EH (cell line): ENCODE data around the gene KRTAP10-2.
"Not testable (repeated sequence)": the region's sequence is repeated elsewhere in the genome, so short reads cannot be mapped to it uniquely, and the experiment has no call there.

ENCODE experiments used
- DNase-seq: peaks from one replicate; pipeline ENCODE4 v3.0.0-alpha.2; 2015; ENCODE audit warnings: low read depth

Gene KRTAP10-2

GRCh38 chr21:44567481-44568171 is 16.3 kb upstream of the KRTAP10-2 start:
- DNase-seq = no peak

GRCh38 chr21:44566403-44566802 is 15.1 kb upstream of the KRTAP10-2 start:
- DNase-seq = no peak

DNA sequence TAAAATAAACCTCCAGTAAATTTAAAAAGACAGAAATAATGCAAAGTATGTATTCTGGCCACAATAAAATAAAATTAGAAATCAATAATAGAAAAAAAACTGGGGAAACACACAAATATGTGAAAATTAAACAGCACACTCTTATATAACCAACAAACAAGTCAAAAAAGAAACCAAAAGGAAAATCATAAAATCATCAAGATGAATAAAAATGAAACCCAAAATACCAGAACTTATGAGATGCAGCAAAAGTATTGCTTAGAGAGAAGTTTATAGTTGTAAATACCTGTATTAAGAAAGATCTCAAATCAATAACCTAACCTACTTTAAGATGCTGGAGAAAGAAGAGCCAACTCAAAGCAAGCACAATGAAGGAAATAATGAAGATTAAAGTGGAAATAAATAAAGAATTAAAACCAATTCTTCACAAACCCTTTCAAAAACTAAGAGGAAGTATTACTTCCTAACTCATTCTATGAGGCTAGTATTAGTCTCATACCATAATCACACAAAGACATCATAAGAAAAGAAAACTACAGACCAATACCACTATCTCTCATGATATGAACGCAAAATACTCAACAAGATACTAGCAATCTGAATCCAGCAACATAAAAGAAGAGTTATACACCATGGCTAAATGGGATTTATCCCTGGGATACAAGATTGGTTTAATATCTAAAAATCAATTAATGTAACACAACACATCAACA is 13.7 kb upstream of the KRTAP10-2 start:
- DNase-seq = no peak

DNA sequence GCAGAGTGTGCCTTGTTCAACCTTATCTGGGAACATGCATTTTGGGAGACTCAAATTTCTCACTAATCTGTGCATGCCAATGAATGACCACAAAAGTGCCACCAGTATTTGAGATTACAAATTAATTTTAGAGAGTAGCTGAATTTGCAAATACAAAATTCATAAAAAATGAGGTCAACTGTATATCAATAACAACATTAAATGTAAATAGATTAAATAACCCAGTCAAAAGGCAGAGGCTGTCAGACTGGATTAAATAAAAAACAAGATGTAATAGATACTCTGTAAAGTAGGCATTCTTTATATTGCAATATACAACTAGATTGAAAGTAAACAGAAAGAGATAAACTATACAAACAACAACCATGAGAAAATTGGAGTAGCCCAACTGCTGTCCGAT is 12.8 kb upstream of the KRTAP10-2 start:
- no peak for DNase-seq

DNA sequence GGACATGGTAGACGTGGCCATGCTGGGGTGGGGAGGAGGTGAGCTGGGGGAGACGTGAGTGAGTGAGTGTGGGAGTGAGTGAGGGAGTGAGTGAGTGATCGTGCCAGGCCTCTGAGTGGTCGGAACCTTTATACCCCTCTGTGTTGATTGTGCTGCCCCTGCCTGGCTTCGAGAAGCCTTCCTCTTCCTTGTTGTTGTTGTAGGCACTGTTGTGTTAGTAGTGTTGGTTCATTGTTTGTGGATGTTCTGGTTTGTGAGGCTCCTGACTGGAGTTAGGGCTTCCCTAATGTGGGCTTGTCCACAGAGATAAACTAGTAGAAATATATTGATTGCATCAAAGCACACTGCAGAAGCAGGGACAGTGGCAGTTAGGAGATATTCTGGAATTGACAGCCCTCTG is 7.4 kb upstream of the KRTAP10-2 start, which contains the start of gene KRTAP10-3:
Gene KRTAP10-3, minus strand, starts transcription at position 101 of the 400 bp plus-strand sequence. Its CDS starts 80 bp downstream, at position 21.
- DNase-seq = no peak

DNA sequence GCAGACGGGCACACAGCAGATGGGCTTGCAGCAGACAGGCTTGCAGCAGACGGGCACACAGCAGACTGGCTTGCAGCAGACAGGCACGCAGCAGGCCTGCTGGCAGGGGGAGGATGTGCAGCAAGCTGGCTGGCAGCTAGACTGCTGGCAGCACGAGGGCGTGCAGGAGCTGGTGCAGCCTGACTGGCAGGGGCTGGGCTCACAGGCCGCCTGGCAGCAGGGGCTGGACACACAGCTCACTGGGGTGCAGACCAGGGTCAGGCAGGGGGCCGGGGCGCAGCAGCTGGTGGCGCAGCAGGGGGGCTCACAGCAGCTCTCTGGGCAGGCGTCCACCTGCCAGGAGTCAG is 7.0 kb upstream of the KRTAP10-2 start:
- DNase-seq = not testable (repeated sequence)

DNA sequence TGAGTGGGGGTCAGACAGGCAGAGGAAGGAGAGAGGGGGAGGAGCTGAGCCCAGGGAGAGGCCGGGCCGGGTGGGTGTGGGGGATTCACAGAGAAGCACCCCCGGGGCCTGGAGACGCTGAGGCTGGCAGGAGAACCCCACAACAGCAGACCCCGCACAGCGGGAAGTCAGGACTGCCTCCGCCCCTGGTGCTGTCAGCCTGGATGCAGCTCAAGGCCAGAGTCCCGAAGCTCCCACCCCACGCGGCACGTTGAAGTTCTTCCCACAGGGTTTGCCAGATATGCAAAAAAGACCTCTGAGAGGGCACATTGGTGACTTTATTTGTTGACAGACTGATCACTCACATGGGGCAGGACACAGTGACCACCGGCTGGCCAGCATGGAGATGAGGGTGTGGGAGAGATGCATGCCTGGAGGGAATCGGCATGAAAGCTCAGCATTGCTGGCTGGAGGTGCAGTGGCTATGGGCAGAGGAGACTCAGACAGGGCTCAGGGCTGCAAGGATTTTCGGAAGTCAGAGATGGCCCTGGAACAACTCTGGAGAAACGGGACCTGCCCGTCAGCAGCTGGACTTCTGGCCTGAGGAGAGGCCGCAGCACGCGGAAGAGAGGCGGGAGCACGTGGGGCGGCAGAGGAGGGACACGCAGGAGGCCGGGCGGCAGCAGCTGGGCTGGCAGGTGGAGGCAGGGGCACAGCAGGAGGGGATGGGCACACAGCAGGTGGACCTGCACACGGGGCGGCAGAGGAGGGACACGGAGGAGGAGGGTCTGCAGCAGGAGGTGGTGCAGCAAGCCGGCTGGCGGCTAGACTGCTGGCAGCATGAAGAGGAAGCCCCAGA is 6.4 kb upstream of the KRTAP10-2 start:
- DNase-seq = no peak

DNA sequence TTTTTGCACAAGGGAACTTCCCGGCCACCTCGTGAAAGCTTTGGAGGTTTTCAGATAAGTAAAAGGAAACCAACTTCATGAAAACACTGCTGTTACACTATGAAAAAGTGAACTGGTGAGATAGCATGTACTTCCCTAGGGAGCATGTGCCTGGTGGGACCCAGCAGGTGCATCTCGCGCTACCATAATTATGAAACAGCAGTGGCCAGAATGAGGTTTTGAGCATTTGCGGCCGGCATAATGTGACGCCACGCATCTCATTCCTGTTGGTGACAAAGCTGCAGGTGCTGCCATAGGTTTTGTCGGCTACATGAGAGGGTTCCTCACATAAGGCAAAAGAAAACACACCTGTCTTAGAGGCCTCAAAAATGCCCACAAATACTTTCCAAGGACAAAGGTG is 5.6 kb upstream of the KRTAP10-2 start:
- no peak for DNase-seq

DNA sequence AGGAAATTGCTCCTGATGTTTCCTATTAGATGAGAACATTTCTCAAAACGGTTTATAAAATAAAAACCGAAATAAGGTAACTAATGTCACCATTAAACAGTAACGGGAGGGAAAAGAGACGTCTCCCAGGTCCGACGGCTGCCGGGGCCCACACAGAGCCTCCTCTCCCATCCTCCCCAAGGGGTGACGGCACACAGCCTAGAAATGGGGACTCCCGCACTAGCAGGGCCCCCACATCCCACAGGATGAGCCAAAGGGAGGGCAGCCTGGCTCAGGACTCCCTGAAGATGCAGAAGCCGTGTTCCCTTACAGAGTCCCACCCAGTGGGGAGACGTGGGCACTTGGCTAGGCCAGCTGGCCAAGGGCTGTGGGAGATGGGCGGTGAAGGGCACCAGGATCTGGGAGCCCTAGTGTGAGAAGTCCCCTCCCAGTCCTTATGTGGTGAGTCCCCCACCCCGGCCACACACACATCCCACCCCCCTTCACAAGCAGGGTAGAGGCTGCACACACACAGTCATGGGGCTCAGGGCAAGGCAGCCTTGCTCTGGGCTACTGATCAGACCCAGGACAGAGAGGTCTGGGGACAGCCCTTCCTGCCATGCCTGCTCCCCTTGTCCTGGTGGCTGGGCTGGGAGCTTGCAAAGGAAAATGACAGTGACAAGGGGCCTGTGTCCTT is 4.0 kb upstream of the KRTAP10-2 start:
- DNase-seq = no peak

DNA sequence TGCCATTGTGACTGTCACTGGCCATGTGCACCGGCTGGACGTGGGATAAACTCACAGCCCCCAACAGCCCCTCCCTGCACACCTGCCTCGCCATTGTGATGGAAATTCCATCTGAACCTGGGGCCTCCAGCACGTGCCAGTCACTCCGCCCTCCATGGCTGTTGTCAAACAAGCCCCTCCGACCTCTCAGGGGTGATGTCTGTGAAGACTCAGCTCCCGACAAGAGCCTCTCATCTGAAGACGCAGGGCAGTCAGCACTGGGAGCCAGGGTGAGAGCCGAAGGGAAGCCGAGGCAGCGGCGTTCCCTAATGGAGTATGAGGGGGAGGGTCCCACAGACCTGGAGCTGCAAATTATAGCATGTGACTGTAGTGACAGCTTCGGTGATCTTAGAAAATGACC is 1.4 kb upstream of the KRTAP10-2 start:
- DNase-seq = no peak

GRCh38 chr21:44552136-44552535 is 831 bp upstream of the KRTAP10-2 start:
- no peak for DNase-seq

GRCh38 chr21:44550807-44551206 is 498 bp downstream of the KRTAP10-2 start:
- no peak for DNase-seq

GRCh38 chr21:44550285-44550684 is 1.0 kb downstream of the KRTAP10-2 start:
- not testable (repeated sequence) for DNase-seq

- no peak for DNase-seq
Measured at GRCh38 chr21:44549525-44550211, 1.6 kb downstream of the KRTAP10-2 start.

DNA sequence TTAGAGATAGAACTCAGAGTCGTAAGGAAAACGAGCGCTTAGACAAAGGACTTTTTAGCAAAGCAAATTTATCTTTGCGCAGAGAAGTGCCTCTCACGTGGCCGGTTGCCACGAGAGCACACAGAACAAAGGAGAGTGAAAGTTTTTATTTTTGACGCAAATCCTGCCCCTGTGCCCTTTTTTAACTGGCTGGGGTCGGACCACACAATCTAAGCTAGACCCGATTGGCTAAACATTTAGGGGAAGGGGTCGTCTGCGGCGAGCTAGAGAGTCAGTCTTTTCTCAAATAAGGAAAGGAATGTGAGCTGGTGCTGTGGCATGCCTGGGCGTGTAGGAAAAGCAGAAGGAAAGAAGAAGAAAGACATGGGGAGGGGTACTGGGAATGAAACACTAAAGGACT is 2.4 kb downstream of the KRTAP10-2 start:
- DNase-seq = no peak

GRCh38 chr21:44548381-44548780 is 2.9 kb downstream of the KRTAP10-2 start:
- no peak for DNase-seq

GRCh38 chr21:44547656-44548331 is 3.5 kb downstream of the KRTAP10-2 start:
- no peak for DNase-seq

DNA sequence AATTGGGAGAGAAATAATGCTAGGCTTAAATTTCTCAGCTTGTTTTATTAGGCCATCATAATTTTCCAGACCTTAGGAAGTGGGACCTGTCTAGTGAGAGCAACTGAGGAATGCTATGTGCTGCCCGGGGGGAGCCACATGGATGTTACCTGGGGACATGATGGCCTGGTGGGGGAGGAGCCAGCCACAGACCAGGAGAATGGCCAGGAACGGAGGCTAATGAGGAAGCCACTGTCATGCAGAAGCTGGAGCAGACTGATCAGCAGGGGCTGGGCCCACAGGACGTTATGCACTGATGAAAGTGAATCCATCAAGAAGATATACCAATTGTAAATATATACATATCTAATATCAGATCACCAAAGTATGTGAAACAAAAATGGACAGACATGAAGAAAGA is 6.7 kb downstream of the KRTAP10-2 start:
- no peak for DNase-seq

DNA sequence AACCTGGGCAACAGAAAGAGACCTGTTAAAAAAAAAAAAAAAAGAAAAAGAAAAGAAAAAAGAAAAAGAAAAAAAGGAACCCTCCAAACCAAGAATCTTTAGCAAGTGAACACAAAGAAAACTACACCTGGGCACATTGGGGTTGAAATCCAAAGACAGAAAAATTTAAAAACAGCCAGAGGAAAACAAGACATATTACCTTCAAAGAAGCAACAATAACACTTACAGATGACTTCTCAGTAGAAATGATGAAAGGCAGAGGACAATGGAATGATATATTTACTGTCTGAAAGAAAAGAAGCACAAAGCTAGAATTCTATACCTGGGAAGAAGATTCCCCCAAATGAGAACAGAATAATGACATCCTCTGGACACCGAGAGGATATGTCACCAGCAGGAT is 8.6 kb downstream of the KRTAP10-2 start:
- DNase-seq = no peak

- no peak for DNase-seq
Measured at GRCh38 chr21:44540741-44541288, 10.5 kb downstream of the KRTAP10-2 start.
